HG03521 (cell line): ENCODE data around the gene TLE7.

ENCODE experiments used
- ATAC-seq: cut with Tn5 transposase; IDR thresholded peaks from one replicate; pipeline ENCODE4 v1.9.1; 2021; ENCODE audit warnings: mild to moderate bottlenecking, moderate library complexity; ENCODE audit not compliant: unreplicated experiment

Gene TLE7

GRCh38 chr16:71414038-71414437, 27.8 kb downstream of the TLE7 start:
- ATAC-seq, result no peak

- no peak for ATAC-seq
Measured at GRCh38 chr16:71413341-71413740, 28.5 kb downstream of the TLE7 start.

GRCh38 chr16:71412270-71413160, 29.3 kb downstream of the TLE7 start:
- ATAC-seq, result no peak

GRCh38 chr16:71410146-71410545, 31.7 kb downstream of the TLE7 start:
- ATAC-seq, result no peak

- no peak for ATAC-seq
Measured at GRCh38 chr16:71409011-71409775, 32.7 kb downstream of the TLE7 start.

GRCh38 chr16:71408536-71408935, 33.3 kb downstream of the TLE7 start:
- ATAC-seq, result no peak

- no peak for ATAC-seq
Measured at GRCh38 chr16:71407731-71408130, 34.1 kb downstream of the TLE7 start.

GRCh38 chr16:71406724-71407123, 35.1 kb downstream of the TLE7 start:
- ATAC-seq, result no peak

GRCh38 chr16:71406316-71406715, 35.5 kb downstream of the TLE7 start:
- no peak for ATAC-seq

- no peak for ATAC-seq
Measured at GRCh38 chr16:71404364-71404763, 37.5 kb downstream of the TLE7 start.

GRCh38 chr16:71402674-71403073, 39.2 kb downstream of the TLE7 start:
- no peak for ATAC-seq

- no peak for ATAC-seq
Measured at GRCh38 chr16:71402007-71402406, 39.8 kb downstream of the TLE7 start.

GRCh38 chr16:71399801-71400563, 41.9 kb downstream of the TLE7 start:
- no peak for ATAC-seq

- ATAC-seq, result no peak
Measured at GRCh38 chr16:71396594-71396993, 45.3 kb downstream of the TLE7 start.

GRCh38 chr16:71389330-71389729, 52.5 kb downstream of the TLE7 start:
- no peak for ATAC-seq

- no peak for ATAC-seq
Measured at GRCh38 chr16:71387045-71387871, 54.6 kb downstream of the TLE7 start.

- ATAC-seq, result no peak
Measured at GRCh38 chr16:71384073-71384724, 57.7 kb downstream of the TLE7 start.

GRCh38 chr16:71383054-71383773, 58.6 kb downstream of the TLE7 start:
- no peak for ATAC-seq

- no peak for ATAC-seq
Measured at GRCh38 chr16:71380831-71381230, 61.0 kb downstream of the TLE7 start.
